Nephron progenitor cell (in vitro differentiated cells): ENCODE data around the gene CSTPP1.

Experiments used
- DNase-seq: peaks from one replicate; pipeline ENCODE4 v3.0.0; 2021
- H3K27ac Mint-ChIP-seq: 2 replicates; pipeline ENCODE4 v1.8.0; 2021; ENCODE audit warnings: mild to moderate bottlenecking, moderate library complexity, mixed read lengths
- H3K27me3 Mint-ChIP-seq: 2 replicates; pipeline ENCODE4 v1.8.0; 2021; ENCODE audit warnings: mild to moderate bottlenecking, low read depth, mixed read lengths; ENCODE audit not compliant: poor library complexity
- H3K36me3 Mint-ChIP-seq: 2 replicates; pipeline ENCODE4 v1.8.0; 2021; ENCODE audit warnings: low read depth, mixed read lengths
- H3K4me1 Mint-ChIP-seq: 2 replicates; pipeline ENCODE4 v1.8.0; 2021; ENCODE audit warnings: mixed read lengths
- H3K4me3 Mint-ChIP-seq: 2 replicates; pipeline ENCODE4 v1.8.0; 2021; ENCODE audit warnings: mild to moderate bottlenecking, moderate library complexity, mixed read lengths
- H3K9me3 Mint-ChIP-seq: 2 replicates; pipeline ENCODE4 v1.8.0; 2021; ENCODE audit warnings: mild to moderate bottlenecking, moderate library complexity, mixed read lengths
- TF ChIP-seq, protein P1 (sequence below): fragments of 200-600 bp; sonication (generic); IDR thresholded peaks from 2 replicates; pipeline ENCODE4 v1.5.0; 2021; ENCODE audit warnings: antibody characterized with exemption

The CSTPP1 gene

DNA sequence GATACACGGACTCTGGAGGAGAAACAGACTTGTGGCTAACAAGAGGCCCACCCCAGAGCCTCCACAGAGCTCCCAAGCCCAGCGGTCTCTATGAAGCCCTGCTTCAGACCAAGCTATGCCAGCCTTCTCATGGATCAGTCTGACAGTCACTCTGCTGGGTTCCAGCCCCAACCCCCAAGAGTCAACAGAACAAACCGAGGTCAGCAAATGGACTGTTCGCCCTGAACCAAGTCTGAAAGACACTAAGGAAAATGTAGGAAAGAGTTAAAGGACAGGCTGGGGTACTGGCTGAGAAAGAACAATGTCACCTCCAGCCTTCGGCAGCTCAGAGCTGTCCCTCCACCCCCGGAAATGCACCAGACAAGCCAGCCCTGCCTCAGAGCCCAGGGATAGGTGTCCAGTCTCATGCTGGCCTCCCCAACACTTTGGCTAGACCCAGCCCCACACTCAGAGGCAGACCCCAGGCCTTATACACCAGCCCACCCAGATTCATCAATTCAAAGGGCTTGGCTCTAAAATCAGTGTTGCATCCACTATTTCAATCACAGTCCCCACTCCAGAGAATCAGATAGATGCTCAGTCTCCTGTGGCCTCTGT is 236.3 kb downstream of the CSTPP1 start:
- H3K27me3 Mint-ChIP-seq = peaks cover 2% of the 10 kb centered on the region
- H3K4me3 Mint-ChIP-seq = no peak overlapping the region
- H3K9me3 Mint-ChIP-seq = no peaks in the 10 kb centered on the region
- TF ChIP-seq, protein P1, sequence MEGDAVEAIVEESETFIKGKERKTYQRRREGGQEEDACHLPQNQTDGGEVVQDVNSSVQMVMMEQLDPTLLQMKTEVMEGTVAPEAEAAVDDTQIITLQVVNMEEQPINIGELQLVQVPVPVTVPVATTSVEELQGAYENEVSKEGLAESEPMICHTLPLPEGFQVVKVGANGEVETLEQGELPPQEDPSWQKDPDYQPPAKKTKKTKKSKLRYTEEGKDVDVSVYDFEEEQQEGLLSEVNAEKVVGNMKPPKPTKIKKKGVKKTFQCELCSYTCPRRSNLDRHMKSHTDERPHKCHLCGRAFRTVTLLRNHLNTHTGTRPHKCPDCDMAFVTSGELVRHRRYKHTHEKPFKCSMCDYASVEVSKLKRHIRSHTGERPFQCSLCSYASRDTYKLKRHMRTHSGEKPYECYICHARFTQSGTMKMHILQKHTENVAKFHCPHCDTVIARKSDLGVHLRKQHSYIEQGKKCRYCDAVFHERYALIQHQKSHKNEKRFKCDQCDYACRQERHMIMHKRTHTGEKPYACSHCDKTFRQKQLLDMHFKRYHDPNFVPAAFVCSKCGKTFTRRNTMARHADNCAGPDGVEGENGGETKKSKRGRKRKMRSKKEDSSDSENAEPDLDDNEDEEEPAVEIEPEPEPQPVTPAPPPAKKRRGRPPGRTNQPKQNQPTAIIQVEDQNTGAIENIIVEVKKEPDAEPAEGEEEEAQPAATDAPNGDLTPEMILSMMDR = no peak
- H3K36me3 Mint-ChIP-seq = peaks cover 38% of the 10 kb centered on the region
- no peak for DNase-seq
- H3K4me1 Mint-ChIP-seq = peaks cover 26% of the 10 kb centered on the region
- peak overlapping the region; percentile 60 for H3K27ac Mint-ChIP-seq

DNA sequence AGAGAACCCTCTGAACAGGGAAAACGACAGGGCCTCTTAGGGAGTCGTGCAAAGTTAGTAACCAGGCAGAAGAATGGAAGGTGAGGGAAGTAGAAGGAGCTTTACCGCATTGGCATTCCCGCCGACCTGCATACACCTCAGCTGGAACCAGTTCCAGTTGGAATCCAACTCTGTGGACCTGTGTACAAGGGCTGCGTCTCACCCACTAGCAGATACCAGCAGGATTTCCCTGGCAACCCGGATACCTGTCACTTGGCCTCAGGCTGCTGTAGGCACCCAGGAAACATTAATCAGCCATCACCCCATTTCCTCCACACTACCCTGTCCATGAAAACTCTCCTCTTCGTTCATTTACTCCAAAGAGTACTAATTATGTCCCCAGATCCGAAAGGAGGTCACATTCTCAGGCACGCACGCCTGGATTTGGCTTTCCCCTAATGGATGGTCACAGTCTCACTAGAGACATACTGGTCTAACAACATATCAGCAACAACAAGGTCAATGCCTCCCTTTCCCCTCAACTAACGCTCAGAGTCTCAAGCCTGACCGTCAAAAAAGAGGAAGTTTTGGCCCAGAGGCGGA is 239.3 kb downstream of the CSTPP1 start:
- TF ChIP-seq, protein P1 = no peak
- Mint-ChIP-seq H3K36me3 (peaks cover 36% of the 10 kb centered on the region), H3K27me3 (peaks cover 3% of the 10 kb centered on the region), H3K9me3 (no peaks in the 10 kb centered on the region), H3K27ac (peak overlapping the region; percentile 100), H3K4me3 (peak overlapping the region; percentile 94), H3K4me1 (peaks cover 37% of the 10 kb centered on the region)
- DNase-seq = no peak

GRCh38 chr11:47176328-47177228 is 240.0 kb downstream of the CSTPP1 start, which contains the start of gene ARFGAP2:
ARFGAP2 (minus strand) TSS chr11:47176879; CDS start chr11:47176853, 26 bp downstream.
- Mint-ChIP-seq H3K27me3 (peaks cover 3% of the 10 kb centered on the region), H3K4me3 (peak within 1 kb of the TSS; percentile 95), H3K4me1 (peaks cover 37% of the 10 kb centered on the region), H3K27ac (peak within 1 kb of the TSS; percentile 100), H3K36me3 (peaks cover 28% of the 10 kb centered on the region), H3K9me3 (no peaks in the 10 kb centered on the region)
- DNase-seq = peak; percentile 96
- TF ChIP-seq, protein P1 = no peak

- H3K4me1 Mint-ChIP-seq = peaks cover 37% of the 10 kb centered on the region
- TF ChIP-seq, protein P1 = peak; percentile 49
Observed at GRCh38 chr11:47177229-47177845, 240.8 kb downstream of the CSTPP1 start.

GRCh38 chr11:47177846-47178245 is 241.3 kb downstream of the CSTPP1 start:
- H3K27me3 Mint-ChIP-seq = peaks cover 3% of the 10 kb centered on the region
- peaks cover 37% of the 10 kb centered on the region for H3K4me1 Mint-ChIP-seq
- TF ChIP-seq, protein P1 = no peak
- H3K36me3 Mint-ChIP-seq = peaks cover 16% of the 10 kb centered on the region
- peak overlapping the region; percentile 99 for H3K27ac Mint-ChIP-seq
- H3K4me3 Mint-ChIP-seq = peak overlapping the region; percentile 95
- H3K9me3 Mint-ChIP-seq = no peaks in the 10 kb centered on the region
- DNase-seq = no peak

More at GRCh38 chr11:47177229-47177845, 240.8 kb downstream of the CSTPP1 start:
- H3K4me3 Mint-ChIP-seq = peak overlapping the region; percentile 95
- H3K9me3 Mint-ChIP-seq = no peaks in the 10 kb centered on the region
- H3K27me3 Mint-ChIP-seq = peaks cover 3% of the 10 kb centered on the region
- peaks cover 21% of the 10 kb centered on the region for H3K36me3 Mint-ChIP-seq
- DNase-seq = peak; percentile 40
- H3K27ac Mint-ChIP-seq = peak overlapping the region; percentile 99
